Metanephros (tissue), 2 donors: ENCODE measurements around the gene MRPL4. TPM values are rescaled to one million over a fixed set of nuclear protein-coding genes. Genes with fewer than 3 reads are reported as not detected.

Experiments used
- small RNA-seq: library from RNA; depleted of rRNA; stranded (forward); fragments of <200 nt; gene quantifications from one replicate; pipeline ENCODE3, GENCODE V24; 2014; ENCODE audit warnings: low replicate concordance
- total RNA-seq: library from RNA; depleted of rRNA; stranded (reverse); fragments of >200 nt; gene quantifications from one replicate; pipeline ENCODE4 v1.2.3, GENCODE V29; 2014

The MRPL4 gene
- 30.4 TPM for total RNA-seq

GRCh38 chr19:10251792-10252694, at the start of gene MRPL4:
TSS of gene MRPL4 (plus strand) at chr19:10252214. CDS start at chr19:10252254, 40 bp downstream.

GRCh38 chr19:10230861-10231611, 21.0 kb upstream of the MRPL4 start, which contains the start of gene S1PR2:
TSS of gene S1PR2 (minus strand) at chr19:10231331. CDS start at chr19:10224905, 6,426 bp downstream.

DNA sequence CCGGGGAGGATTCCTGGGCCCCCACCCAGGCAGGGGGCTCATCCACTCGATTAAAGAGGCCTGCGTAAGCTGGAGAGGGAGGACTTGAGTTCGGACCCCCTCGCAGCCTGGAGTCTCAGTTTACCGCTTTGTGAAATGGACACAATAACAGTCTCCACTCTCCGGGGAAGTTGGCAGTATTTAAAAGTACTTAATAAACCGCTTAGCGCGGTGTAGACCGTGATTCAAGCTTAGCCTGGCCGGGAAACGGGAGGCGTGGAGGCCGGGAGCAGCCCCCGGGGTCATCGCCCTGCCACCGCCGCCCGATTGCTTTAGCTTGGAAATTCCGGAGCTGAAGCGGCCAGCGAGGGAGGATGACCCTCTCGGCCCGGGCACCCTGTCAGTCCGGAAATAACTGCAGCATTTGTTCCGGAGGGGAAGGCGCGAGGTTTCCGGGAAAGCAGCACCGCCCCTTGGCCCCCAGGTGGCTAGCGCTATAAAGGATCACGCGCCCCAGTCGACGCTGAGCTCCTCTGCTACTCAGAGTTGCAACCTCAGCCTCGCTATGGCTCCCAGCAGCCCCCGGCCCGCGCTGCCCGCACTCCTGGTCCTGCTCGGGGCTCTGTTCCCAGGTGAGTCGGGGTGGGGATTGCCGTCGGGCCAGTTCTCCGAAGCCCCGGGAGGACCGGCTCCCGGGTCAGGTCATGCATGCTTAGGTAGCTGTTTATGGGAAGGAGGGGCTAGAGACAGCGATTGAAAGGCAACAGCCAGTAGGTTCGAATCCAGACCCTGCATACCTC, 18.8 kb downstream of the MRPL4 start, which contains the start of gene ICAM1:
Gene ICAM1, plus strand, starts transcription at position 505 of the 779 bp plus-strand sequence. Its CDS starts 40 bp downstream, at position 545.

GRCh38 chr19:10286803-10287737, 35.1 kb downstream of the MRPL4 start, which contains the start of gene ICAM4:
TSS of gene ICAM4 (plus strand) at chr19:10286955. CDS start at chr19:10287013, 58 bp downstream.

DNA sequence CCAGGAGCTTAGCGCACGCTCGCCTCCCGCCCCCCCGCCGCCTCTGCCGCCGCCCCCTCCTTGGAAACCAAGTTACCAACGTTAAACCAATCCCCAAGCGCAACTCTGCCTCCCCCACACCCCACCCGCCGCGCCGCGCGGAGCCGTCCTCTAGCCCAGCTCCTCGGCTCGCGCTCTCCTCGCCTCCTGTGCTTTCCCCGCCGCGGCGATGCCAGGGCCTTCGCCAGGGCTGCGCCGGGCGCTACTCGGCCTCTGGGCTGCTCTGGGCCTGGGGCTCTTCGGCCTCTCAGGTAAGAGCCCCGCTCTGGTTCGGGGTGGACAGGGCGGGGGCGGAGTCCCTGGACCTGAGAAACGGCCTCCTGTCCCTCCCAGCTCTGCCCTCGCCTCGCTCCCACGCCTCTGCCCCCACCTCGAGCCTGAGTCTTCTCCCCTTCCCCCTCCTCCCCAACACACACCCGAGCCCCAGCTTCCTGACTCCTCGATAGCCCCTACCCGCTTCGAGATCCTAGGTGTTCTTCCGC, 37.9 kb downstream of the MRPL4 start, which contains the start of gene ICAM5:
Gene ICAM5, plus strand, starts transcription at position 117 of the 521 bp plus-strand sequence. Its CDS starts 92 bp downstream, at position 209.

GRCh38 chr19:10309423-10309822, 57.4 kb downstream of the MRPL4 start, which contains the start of gene ZGLP1:
TSS of gene ZGLP1 (minus strand) at chr19:10309815.

Small RNA genes lying within 50 kb of the gene (small RNA-seq; reads per million reads assigned to genes)
- gene AC011511.1 = not detected
- not detected for gene MIR4322

Other genes with a start within 250 kb of the MRPL4 start
- 9.5 TPM for gene COL5A3, start 241.7 kb upstream of the MRPL4 start, total RNA-seq
- gene RDH8, start 238.7 kb upstream of the MRPL4 start, total RNA-seq = not detected
- 25.0 TPM for gene SHFL, start 165.9 kb upstream of the MRPL4 start, total RNA-seq
- 2.8 TPM for gene ANGPTL6, start 149.5 kb upstream of the MRPL4 start, total RNA-seq
- gene PPAN, start 145.9 kb upstream of the MRPL4 start, total RNA-seq = 18.2 TPM
- 9.7 TPM for gene P2RY11, start 140.5 kb upstream of the MRPL4 start, total RNA-seq
- gene EIF3G, start 132.3 kb upstream of the MRPL4 start, total RNA-seq = 239 TPM
- gene DNMT1, start 57.3 kb upstream of the MRPL4 start, total RNA-seq = 56.9 TPM
- gene S1PR2, start 20.9 kb upstream of the MRPL4 start, total RNA-seq = 13.9 TPM
- 53.6 TPM for gene ICAM1, start 18.9 kb downstream of the MRPL4 start, total RNA-seq
- 3.0 TPM for gene ICAM4, start 34.7 kb downstream of the MRPL4 start, total RNA-seq
- 2.2 TPM for gene ICAM5, start 37.7 kb downstream of the MRPL4 start, total RNA-seq
- 6.8 TPM for gene ZGLP1, start 57.6 kb downstream of the MRPL4 start, total RNA-seq
- 20.7 TPM for gene FDX2, start 63.8 kb downstream of the MRPL4 start, total RNA-seq
- 33.8 TPM for gene RAVER1, start 81.3 kb downstream of the MRPL4 start, total RNA-seq
- gene ICAM3, start 87.4 kb downstream of the MRPL4 start, total RNA-seq = 17.2 TPM
- gene TYK2, start 128.4 kb downstream of the MRPL4 start, total RNA-seq = 156 TPM
- 98.3 TPM for gene CDC37, start 151.3 kb downstream of the MRPL4 start, total RNA-seq
- 4.8 TPM for gene PDE4A, start 168.3 kb downstream of the MRPL4 start, total RNA-seq